Measurements from ENCODE around the gene PRC1.

PRC1 gene

GRCh38 chr15:90988296-90988695, 6.0 kb downstream of the PRC1 start:
- no peak for DNase-seq

- DNase-seq, result peak; percentile 18
Measured at GRCh38 chr15:90987561-90988141, 6.7 kb downstream of the PRC1 start.

- no peak for DNase-seq
Measured at GRCh38 chr15:90986790-90987507, 7.4 kb downstream of the PRC1 start.

GRCh38 chr15:90982135-90982534, 12.2 kb downstream of the PRC1 start:
- no peak for DNase-seq

- no peak for DNase-seq
Measured at GRCh38 chr15:90981681-90982080, 12.7 kb downstream of the PRC1 start.

GRCh38 chr15:90979582-90979981, 14.8 kb downstream of the PRC1 start:
- DNase-seq, result no peak

- no peak for DNase-seq
Measured at GRCh38 chr15:90974216-90974615, 20.1 kb downstream of the PRC1 start.

- DNase-seq, result no peak
Measured at GRCh38 chr15:90972133-90972532, 22.2 kb downstream of the PRC1 start.

GRCh38 chr15:90970274-90970673, 24.1 kb downstream of the PRC1 start:
- DNase-seq, result no peak

- DNase-seq, result no peak
Measured at GRCh38 chr15:90968434-90968833, 25.9 kb downstream of the PRC1 start.

GRCh38 chr15:90967206-90967605, 27.1 kb downstream of the PRC1 start:
- no peak for DNase-seq

GRCh38 chr15:90966262-90966661, 28.1 kb downstream of the PRC1 start:
- DNase-seq, result no peak

GRCh38 chr15:90962021-90962420, 32.3 kb downstream of the PRC1 start:
- no peak for DNase-seq

GRCh38 chr15:90960298-90961091, 33.8 kb downstream of the PRC1 start:
- no peak for DNase-seq

- DNase-seq, result no peak
Measured at GRCh38 chr15:90959894-90960293, 34.4 kb downstream of the PRC1 start.

GRCh38 chr15:90959028-90959595, 35.2 kb downstream of the PRC1 start:
- DNase-seq, result no peak

GRCh38 chr15:90957791-90958190, 36.5 kb downstream of the PRC1 start:
- DNase-seq, result no peak

- no peak for DNase-seq
Measured at GRCh38 chr15:90957031-90957790, 37.1 kb downstream of the PRC1 start.

GRCh38 chr15:90956274-90957030, 37.9 kb downstream of the PRC1 start:
- no peak for DNase-seq

- DNase-seq, result no peak
Measured at GRCh38 chr15:90955624-90956273, 38.6 kb downstream of the PRC1 start.
